Retinal pigment epithelial cell (primary cell): ENCODE data around the gene LPIN3.

Source experiments
- DNase-seq: peaks from one replicate; pipeline ENCODE4 v3.0.0-alpha.2; 2010; ENCODE audit warnings: low read depth
- H3K4me3 ChIP-seq: 2 replicates; pipeline ENCODE4 v1.5.1; 2011; ENCODE audit warnings: mild to moderate bottlenecking, low read length, control low read depth, moderate library complexity
- CTCF ChIP-seq: conservative IDR thresholded peaks from 2 replicates; pipeline ENCODE4 v1.5.1; 2011; ENCODE audit warnings: low read depth, low read length, control low read depth, inconsistent platforms

Gene LPIN3

GRCh38 chr20:41314386-41314785 is 26.2 kb upstream of the LPIN3 start:
- TF ChIP-seq CTCF: no peak
- H3K4me3 ChIP-seq: no peak overlapping the region
- DNase-seq: no peak

- peak overlapping the region; percentile 1 for H3K4me3 ChIP-seq
- TF ChIP-seq CTCF: no peak
- DNase-seq: no peak
Observed at GRCh38 chr20:41316051-41316450, 24.6 kb upstream of the LPIN3 start.

GRCh38 chr20:41316602-41317545 is 23.7 kb upstream of the LPIN3 start:
- no peak for TF ChIP-seq CTCF
- DNase-seq: peak; percentile 39
- H3K4me3 ChIP-seq: peak overlapping the region; percentile 81

- DNase-seq: peak; percentile 81
- TF ChIP-seq CTCF: no peak
- peak within 1 kb of the TSS; percentile 81 for H3K4me3 ChIP-seq
Observed at GRCh38 chr20:41317546-41318270, 22.9 kb upstream of the LPIN3 start, which contains the start of gene ZHX3. ZHX3 (minus strand) TSS chr20:41317731; CDS start chr20:41204916, 112,815 bp downstream.

- peak overlapping the region; percentile 59 for H3K4me3 ChIP-seq
- TF ChIP-seq CTCF: no peak
- DNase-seq: no peak
Observed at GRCh38 chr20:41318271-41318649, 22.4 kb upstream of the LPIN3 start.

GRCh38 chr20:41320441-41320840 is 20.2 kb upstream of the LPIN3 start:
- no peak for DNase-seq
- no peak overlapping the region for H3K4me3 ChIP-seq
- TF ChIP-seq CTCF: no peak
